ENCODE measurements around the gene CASR. TPM values are rescaled to one million over a fixed set of nuclear protein-coding genes. Genes with fewer than 3 reads are reported as not detected.

Gene CASR
- total RNA-seq, 1 experiment from 2014 or later, result 0.02 TPM

DNA sequence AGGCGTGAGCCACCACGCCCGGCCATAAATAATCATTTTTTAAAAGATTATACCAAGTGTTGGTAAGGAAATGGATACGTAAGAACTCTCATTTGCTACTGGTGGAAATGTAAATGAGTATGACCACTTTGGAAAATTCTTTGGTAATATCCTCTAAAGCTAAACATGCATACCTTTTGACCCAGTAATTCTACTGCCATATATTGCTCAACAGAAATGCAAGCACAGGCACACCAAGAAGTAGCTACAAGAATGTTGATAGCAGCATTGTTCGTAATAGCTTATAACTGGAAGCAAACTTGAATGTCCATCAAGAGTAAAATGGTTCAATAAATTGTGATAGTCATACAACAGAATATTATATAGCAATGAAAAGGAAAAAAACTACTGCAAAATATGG, 4.8 kb upstream of the CASR start:
- no peak overlapping the region for H3K56ac ChIP-seq (ENCODE audit: insufficient read length, low read depth, low read length)
- no peak overlapping the region for H3K23ac ChIP-seq (ENCODE audit: insufficient read length, low read depth, low read length)
- H3K18ac ChIP-seq (ENCODE audit: insufficient read length, low read depth, low read length), result no peak overlapping the region
- H2AK5ac ChIP-seq (ENCODE audit: insufficient read length, low read length), result no peak overlapping the region
- no peak overlapping the region for H2BK12ac ChIP-seq (ENCODE audit: insufficient read length, low read depth, low read length)
- no peak overlapping the region for H2BK20ac ChIP-seq (ENCODE audit: low read depth, low read length, poor library complexity, severe bottlenecking)
- no peak overlapping the region for H3K4me3 Mint-ChIP-seq
- H2BK5ac ChIP-seq (ENCODE audit: insufficient read length, low read length), result no peak overlapping the region
- H3K4me1 Mint-ChIP-seq, result peaks cover 4 to 6% of the 10 kb centered on the region in 2 experiments
- H4K5ac ChIP-seq (ENCODE audit: insufficient read length, low read depth, low read length), result no peak overlapping the region
- H3K9ac ChIP-seq (ENCODE audit: extremely low read depth, insufficient read length, low read length), result no peak overlapping the region
- no peak overlapping the region for H3K4me2 ChIP-seq (ENCODE audit: insufficient read depth, insufficient read length, low read length)
- no peaks in the 10 kb centered on the region for H4K20me1 ChIP-seq (ENCODE audit: control insufficient read depth, insufficient read depth, insufficient read length)
- no peak overlapping the region for H3K4ac ChIP-seq (ENCODE audit: low read depth, low read length)
- TF ChIP-seq, protein P1, sequence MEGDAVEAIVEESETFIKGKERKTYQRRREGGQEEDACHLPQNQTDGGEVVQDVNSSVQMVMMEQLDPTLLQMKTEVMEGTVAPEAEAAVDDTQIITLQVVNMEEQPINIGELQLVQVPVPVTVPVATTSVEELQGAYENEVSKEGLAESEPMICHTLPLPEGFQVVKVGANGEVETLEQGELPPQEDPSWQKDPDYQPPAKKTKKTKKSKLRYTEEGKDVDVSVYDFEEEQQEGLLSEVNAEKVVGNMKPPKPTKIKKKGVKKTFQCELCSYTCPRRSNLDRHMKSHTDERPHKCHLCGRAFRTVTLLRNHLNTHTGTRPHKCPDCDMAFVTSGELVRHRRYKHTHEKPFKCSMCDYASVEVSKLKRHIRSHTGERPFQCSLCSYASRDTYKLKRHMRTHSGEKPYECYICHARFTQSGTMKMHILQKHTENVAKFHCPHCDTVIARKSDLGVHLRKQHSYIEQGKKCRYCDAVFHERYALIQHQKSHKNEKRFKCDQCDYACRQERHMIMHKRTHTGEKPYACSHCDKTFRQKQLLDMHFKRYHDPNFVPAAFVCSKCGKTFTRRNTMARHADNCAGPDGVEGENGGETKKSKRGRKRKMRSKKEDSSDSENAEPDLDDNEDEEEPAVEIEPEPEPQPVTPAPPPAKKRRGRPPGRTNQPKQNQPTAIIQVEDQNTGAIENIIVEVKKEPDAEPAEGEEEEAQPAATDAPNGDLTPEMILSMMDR (conservative IDR thresholded peaks at IDR 0.05), result no peak
- H3K27me3 ChIP-seq (ENCODE audit: insufficient read depth, low read length), result peaks cover 3% of the 10 kb centered on the region; the same call in 1 of the 2 replicates
- H3K23me2 ChIP-seq (ENCODE audit: insufficient read length, low read depth, low read length, poor library complexity, severe bottlenecking), result no peaks in the 10 kb centered on the region
- no peaks in the 10 kb centered on the region for H3K9me3 ChIP-seq (ENCODE audit: control insufficient read depth, low read depth, low read length)
- no peak overlapping the region for H2BK15ac ChIP-seq (ENCODE audit: low read depth, low read length)
- H3K79me1 ChIP-seq (ENCODE audit: insufficient read depth, low read depth, low read length, poor library complexity, severe bottlenecking), result no peaks in the 10 kb centered on the region
- no peaks in the 10 kb centered on the region for H3K36me3 Mint-ChIP-seq (ENCODE audit: insufficient read depth in 1 of 3, low read depth in 3 of 3)
- H3K27me3 Mint-ChIP-seq (ENCODE audit: low read depth), result peaks cover 58% of the 10 kb centered on the region
- H2BK120ac ChIP-seq (ENCODE audit: low read depth, low read length, poor library complexity, severe bottlenecking), result no peak overlapping the region
- no peaks in the 10 kb centered on the region for H3K4me1 ChIP-seq (ENCODE audit: insufficient read depth, low read length)
- H3T11ph ChIP-seq (ENCODE audit: low read length), result no peak overlapping the region
- H4K91ac ChIP-seq (ENCODE audit: insufficient read length, low read depth, low read length), result no peak overlapping the region
- no peak overlapping the region for H3K14ac ChIP-seq (ENCODE audit: insufficient read depth, low read length)
- H4K8ac ChIP-seq (replicated peaks; ENCODE audit: insufficient read length, low read depth, low read length), result no peak overlapping the region
- peaks cover 3% of the 10 kb centered on the region in 2 experiments; a peak in 2 of 5 replicates for H3K9me3 Mint-ChIP-seq
- H3K27ac ChIP-seq (ENCODE audit: insufficient read length, low read depth, low read length), result no peak overlapping the region
- WGBS (ENCODE audit: extremely low coverage, insufficient read length, low lambda C conversion rate), result no CpG with 5 or more reads among the region's 5 CpGs
- no peak for DNase-seq
- no peak overlapping the region for H2AFZ ChIP-seq (ENCODE audit: low read length)
- H3K79me2 ChIP-seq (ENCODE audit: insufficient read depth, low read length), result no peaks in the 10 kb centered on the region
- no peak overlapping the region for H3K27ac Mint-ChIP-seq
